HG03135 (cell line): ENCODE results near the gene RPL4.

Experiments used
- ATAC-seq: cut with Tn5 transposase; IDR thresholded peaks from one replicate; pipeline ENCODE4 v1.9.1; 2021; ENCODE audit warnings: mild to moderate bottlenecking, moderate library complexity; ENCODE audit not compliant: unreplicated experiment

Gene RPL4

DNA sequence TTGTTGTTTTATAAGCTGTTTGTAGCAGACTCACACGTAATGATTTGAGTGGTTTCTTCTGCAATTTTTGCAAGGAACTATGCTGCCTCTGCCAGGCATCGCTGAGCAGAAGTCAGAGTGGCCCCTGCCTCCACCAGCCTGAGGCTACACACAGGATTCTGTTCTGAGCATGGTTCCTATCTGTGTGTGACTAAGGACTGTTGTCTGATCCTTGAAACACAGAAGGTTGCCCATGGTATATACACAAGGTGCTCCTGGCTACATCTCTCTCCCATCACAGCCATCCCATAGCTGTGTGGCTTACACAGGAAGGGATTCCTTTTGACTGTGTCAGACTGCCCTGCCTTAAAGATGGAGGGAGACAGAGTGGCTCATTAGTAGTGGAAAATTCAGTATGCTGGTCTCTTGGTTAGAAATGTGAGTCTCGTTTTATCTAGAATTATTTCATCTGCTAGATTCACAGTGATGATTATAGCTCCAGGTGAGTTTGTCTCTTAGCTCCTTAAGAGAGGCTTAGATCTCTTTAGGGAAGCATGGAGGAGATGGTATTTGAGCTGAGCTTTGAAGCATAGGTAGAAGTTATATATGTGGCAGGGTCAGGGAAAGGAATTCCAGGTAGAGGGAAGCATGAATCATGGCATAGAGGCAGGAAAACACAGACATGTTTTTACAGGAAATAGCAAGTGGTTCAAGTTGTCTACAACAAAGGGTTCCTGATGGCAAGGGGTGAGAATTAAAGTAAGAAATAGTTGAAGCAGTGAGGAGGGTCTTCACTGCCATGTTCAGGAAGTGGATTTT lies 44.6 kb downstream of the RPL4 start:
- ATAC-seq: no peak

DNA sequence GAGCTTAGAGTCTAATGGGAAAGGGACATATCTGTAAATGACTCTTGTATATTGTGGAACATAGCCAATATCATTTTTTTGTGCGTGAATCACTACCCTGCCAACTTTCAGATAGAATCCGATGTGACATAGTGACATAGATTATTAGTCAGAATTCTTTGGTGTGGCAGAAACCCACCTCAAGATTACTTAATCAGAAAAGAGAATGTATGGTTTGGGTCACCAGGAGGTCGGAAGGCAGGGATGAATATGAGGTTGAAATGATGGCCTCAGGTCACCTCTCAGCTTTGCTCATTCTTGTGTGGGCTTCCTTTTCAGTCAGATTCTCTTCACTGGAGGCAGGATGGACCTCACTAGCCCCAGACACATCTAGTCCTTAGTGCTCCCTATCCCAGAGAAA lies 48.4 kb downstream of the RPL4 start:
- no peak for ATAC-seq

DNA sequence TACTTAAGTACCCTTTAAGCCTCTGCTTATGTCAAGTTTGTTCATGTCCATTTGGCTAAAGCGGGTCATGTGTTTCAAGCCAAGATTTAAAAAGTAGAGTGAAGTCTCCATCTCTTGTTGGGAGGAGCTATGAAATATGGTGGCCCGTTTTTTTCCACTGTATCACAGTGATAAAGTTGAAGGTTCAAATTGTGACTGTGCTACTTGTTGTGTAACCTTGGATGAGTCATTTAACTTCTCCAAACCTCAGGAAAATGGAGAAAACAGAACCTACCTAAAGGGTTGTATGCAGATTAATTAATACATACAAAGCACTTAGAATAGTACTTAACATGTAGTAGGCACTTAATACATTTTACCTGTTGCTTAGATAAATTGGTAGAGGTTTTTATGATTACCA lies 50.5 kb downstream of the RPL4 start:
- ATAC-seq: no peak

DNA sequence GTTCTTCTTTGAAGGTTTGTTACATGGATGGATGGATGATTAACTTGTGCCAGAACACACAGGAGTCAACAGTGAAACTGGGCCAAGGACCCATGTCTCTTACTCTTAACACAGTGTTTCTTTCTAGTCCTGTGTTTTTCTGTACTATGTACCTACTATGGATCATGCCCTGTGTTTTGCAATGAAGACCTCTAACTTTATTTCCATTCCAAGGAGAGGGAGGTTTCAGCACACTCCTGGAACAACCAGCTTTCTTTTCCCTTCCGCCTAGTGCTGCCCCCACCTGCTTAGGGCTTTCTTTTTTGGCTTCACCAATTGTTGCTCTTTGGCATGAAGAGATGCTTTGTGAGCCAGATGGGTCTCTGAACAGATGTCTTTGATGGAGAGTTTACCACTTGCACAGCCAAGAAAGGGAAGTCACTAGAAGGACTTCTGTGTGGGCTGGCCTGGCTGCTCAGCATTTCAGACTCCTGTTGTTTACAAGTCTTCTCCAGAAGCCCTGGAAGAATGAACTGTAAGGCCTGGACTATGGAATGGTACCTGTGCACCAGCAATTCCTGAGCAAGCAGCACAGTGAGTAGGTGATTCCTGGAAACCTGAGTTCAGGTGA lies 51.6 kb downstream of the RPL4 start:
- no peak for ATAC-seq

DNA sequence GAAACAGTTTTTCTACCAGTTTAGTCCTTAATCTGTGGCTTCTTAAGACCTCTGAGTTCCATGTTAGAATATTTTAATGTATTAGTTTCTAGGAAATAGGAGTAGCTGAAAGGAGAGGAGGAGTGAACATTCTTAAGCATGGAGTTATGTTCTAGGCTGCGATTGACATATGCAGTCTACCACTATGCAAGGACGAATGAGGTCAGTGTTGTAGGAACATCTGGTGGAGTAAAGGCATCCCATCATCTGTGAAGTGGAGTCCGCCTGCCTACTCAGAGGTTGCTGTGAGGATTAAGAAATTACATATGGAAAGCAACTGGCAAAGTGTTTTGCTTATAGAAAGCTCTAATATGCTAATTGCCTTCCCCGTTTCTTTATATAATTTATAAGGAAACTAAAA lies 52.2 kb downstream of the RPL4 start:
- no peak for ATAC-seq
